Liver (tissue), 3 donors: ENCODE data around the gene FLYWCH2.

Source experiments
- GABPA ChIP-seq, 2 donors: IDR thresholded peaks in 1 of 2; conservative IDR thresholded peaks in 1 of 2; 2 replicates each; pipeline ENCODE4 v1.6.1; 2016; ENCODE audit warnings: antibody characterized with exemption in 2 of 2, mild to moderate bottlenecking in 1 of 2, moderate library complexity in 1 of 2
- HNF4A ChIP-seq, 2 donors: conservative IDR thresholded peaks; 2 replicates each; pipeline ENCODE4 v1.6.1; 2016; ENCODE audit warnings: antibody characterized with exemption in 2 of 2, mild to moderate bottlenecking in 2 of 2
- HNF4G ChIP-seq: IDR thresholded peaks from 2 replicates; pipeline ENCODE4 v1.6.1; 2016; ENCODE audit warnings: antibody characterized with exemption
- SP1 ChIP-seq: IDR thresholded peaks from 2 replicates; pipeline ENCODE4 v1.6.1; 2018; ENCODE audit warnings: antibody characterized with exemption, mild to moderate bottlenecking
- TAF1 ChIP-seq: conservative IDR thresholded peaks from 2 replicates; pipeline ENCODE4 v1.6.1; 2016; ENCODE audit warnings: antibody characterized with exemption, mild to moderate bottlenecking
- TF ChIP-seq, protein P1 (sequence below): IDR thresholded peaks from 2 replicates; pipeline ENCODE4 v1.6.1; 2016; ENCODE audit warnings: antibody characterized with exemption
- TF ChIP-seq, protein P2 (sequence below): fragments of 150-350 bp; IDR thresholded peaks from 2 replicates; pipeline ENCODE4 v1.5.1; 2017; ENCODE audit warnings: improper control_type of control experiment, low read depth, low read length; ENCODE audit not compliant: missing input control
- donor health status: healthy.
- donor health status: healthy.

DNA sequence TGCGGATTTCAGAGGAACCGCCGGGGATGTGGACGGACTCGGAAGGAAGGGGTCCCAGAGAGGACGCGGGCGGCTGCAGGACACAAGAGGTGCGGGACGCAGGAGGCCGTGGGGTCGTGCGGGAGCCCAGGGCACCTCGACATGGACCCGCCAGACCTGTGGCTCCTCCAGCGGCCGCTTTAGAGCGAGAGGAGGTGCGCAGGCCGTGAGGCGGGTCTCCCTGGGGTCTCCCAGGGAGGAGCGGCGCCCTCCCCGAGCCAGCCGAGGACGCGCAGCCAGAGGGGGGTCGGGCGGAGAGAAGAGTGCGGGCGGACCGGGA, 21.9 kb downstream of the FLYWCH2 start:
- TF ChIP-seq, protein P1, sequence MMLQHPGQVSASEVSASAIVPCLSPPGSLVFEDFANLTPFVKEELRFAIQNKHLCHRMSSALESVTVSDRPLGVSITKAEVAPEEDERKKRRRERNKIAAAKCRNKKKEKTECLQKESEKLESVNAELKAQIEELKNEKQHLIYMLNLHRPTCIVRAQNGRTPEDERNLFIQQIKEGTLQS: no peak
- TF ChIP-seq, protein P2, sequence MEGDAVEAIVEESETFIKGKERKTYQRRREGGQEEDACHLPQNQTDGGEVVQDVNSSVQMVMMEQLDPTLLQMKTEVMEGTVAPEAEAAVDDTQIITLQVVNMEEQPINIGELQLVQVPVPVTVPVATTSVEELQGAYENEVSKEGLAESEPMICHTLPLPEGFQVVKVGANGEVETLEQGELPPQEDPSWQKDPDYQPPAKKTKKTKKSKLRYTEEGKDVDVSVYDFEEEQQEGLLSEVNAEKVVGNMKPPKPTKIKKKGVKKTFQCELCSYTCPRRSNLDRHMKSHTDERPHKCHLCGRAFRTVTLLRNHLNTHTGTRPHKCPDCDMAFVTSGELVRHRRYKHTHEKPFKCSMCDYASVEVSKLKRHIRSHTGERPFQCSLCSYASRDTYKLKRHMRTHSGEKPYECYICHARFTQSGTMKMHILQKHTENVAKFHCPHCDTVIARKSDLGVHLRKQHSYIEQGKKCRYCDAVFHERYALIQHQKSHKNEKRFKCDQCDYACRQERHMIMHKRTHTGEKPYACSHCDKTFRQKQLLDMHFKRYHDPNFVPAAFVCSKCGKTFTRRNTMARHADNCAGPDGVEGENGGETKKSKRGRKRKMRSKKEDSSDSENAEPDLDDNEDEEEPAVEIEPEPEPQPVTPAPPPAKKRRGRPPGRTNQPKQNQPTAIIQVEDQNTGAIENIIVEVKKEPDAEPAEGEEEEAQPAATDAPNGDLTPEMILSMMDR: no peak
- TF ChIP-seq HNF4A (conservative IDR thresholded peaks at IDR 0.05): no peak
- TF ChIP-seq HNF4G: no peak
- TF ChIP-seq TAF1: no peak
- no peak for TF ChIP-seq SP1
- TF ChIP-seq GABPA (IDR thresholded peaks at IDR 0.05 in 1 of 2, conservative IDR thresholded peaks at IDR 0.05 in 1 of 2): no peak
